RWPE2 (cell line): ENCODE data around the gene YPEL2.

Source experiments
- ATAC-seq: fragments of 200-7000 bp; cut with Tn5 transposase; 3 replicates; pipeline ENCODE4 v1.9.1; 2021; ENCODE audit warnings: low read depth
- DNase-seq: peaks from one replicate; pipeline ENCODE4 v3.0.0-alpha.2; 2020; ENCODE audit warnings: low spot score
- H3K27ac ChIP-seq: fragments of 450-650 bp; 2 replicates; pipeline ENCODE4 v1.5.1; 2017; ENCODE audit warnings: mild to moderate bottlenecking; ENCODE audit not compliant: poor library complexity, severe bottlenecking
- H3K27me3 ChIP-seq: fragments of 250-450 bp; sonication (Bioruptor Pico); 2 replicates; pipeline ENCODE4 v1.5.1; 2021; ENCODE audit warnings: mild to moderate bottlenecking, moderate library complexity; ENCODE audit not compliant: insufficient read depth, poor library complexity, severe bottlenecking
- H3K36me3 ChIP-seq: fragments of 250-450 bp; sonication (Bioruptor Pico); 2 replicates; pipeline ENCODE4 v1.5.1; 2020; ENCODE audit warnings: low read depth, mild to moderate bottlenecking, moderate library complexity
- H3K4me1 ChIP-seq: fragments of 250-450 bp; sonication (Bioruptor Pico); 2 replicates; pipeline ENCODE4 v1.5.1; 2021; ENCODE audit warnings: mild to moderate bottlenecking, moderate library complexity; ENCODE audit not compliant: insufficient read depth, poor library complexity, severe bottlenecking
- H3K4me3 ChIP-seq: fragments of 250-450 bp; sonication (Bioruptor Pico); 2 replicates; pipeline ENCODE4 v1.5.1; 2021; ENCODE audit warnings: mild to moderate bottlenecking, moderate library complexity; ENCODE audit not compliant: severe bottlenecking
- H3K9me3 ChIP-seq: fragments of 250-450 bp; sonication (Bioruptor Pico); 2 replicates; pipeline ENCODE4 v1.5.1; 2021; ENCODE audit warnings: mild to moderate bottlenecking, moderate library complexity; ENCODE audit not compliant: severe bottlenecking
- CTCF ChIP-seq: fragments of 450-650 bp; IDR thresholded peaks from one replicate; pipeline ENCODE4 v1.5.1; 2017; ENCODE audit warnings: mild to moderate bottlenecking, moderate library complexity; ENCODE audit not compliant: poor library complexity, severe bottlenecking

Gene YPEL2

GRCh38 chr17:59427425-59427921 lies 96.0 kb downstream of the YPEL2 start:
- H3K36me3 ChIP-seq = no peaks in the 10 kb centered on the region
- H3K27me3 ChIP-seq = no peaks in the 10 kb centered on the region
- no peaks in the 10 kb centered on the region for H3K9me3 ChIP-seq
- TF ChIP-seq CTCF = no peak
- H3K4me1 ChIP-seq = no peaks in the 10 kb centered on the region
- H3K27ac ChIP-seq = no peak overlapping the region
- no peak for DNase-seq
- ATAC-seq = no peak
- no peak overlapping the region for H3K4me3 ChIP-seq

- ATAC-seq (no peak), DNase-seq (no peak)
- Histone ChIP-seq H3K27ac (no peak overlapping the region), H3K4me3 (no peak overlapping the region), H3K9me3 (no peaks in the 10 kb centered on the region), H3K27me3 (no peaks in the 10 kb centered on the region), H3K4me1 (no peaks in the 10 kb centered on the region), H3K36me3 (no peaks in the 10 kb centered on the region)
- no peak for TF ChIP-seq CTCF
Measured at GRCh38 chr17:59427996-59428395, 96.5 kb downstream of the YPEL2 start.

DNA sequence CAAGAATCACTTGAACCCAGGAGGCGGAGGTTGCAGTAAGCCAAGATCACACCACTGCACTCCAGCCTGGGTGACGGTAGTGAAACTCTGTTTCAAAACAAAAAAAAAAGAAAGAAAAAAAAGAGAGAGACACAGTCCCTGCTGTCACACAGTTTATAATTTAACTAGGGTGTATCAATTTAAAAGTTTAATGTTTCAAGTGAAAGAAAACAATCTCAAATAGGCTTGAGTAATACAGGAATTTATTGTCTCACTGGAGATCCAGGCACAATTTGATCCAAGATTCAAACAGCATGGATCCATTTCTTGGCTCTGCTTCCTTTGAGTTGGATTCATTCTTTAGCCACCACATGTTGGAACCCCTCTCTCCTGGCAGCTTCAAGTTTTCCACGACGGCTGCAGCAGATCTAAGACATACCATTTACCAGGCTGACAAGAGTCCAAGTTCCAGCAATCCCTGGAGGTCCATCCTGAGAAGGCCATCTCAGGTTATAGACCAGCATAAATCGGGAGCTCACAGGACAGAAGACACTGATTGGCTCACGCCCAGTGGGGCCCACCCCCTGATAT lies 97.5 kb downstream of the YPEL2 start:
- Histone ChIP-seq H3K4me1 (no peaks in the 10 kb centered on the region), H3K27me3 (no peaks in the 10 kb centered on the region), H3K9me3 (no peaks in the 10 kb centered on the region), H3K4me3 (no peak overlapping the region), H3K27ac (no peak overlapping the region), H3K36me3 (no peaks in the 10 kb centered on the region)
- ATAC-seq (no peak), DNase-seq (no peak)
- no peak for TF ChIP-seq CTCF

DNA sequence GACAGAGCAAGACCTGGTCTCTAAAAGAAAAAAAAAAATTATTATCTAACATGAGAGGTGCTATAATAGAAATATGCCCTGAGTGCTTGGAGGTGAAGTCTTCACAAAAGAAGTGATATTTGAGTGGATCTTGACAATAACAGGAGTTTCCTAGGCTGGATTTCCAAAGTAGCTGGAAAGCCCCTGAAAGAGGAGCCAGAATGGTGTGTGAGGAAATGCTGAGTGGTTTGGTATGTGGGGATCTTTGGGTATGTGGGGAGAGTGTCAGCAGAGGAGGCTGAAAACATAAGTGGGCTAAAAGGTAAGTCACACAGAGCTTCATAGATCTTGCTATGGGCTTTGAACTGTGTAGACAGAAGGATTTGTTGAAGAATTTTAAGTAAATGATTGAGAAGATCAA lies 100.1 kb downstream of the YPEL2 start:
- no peak for DNase-seq
- Histone ChIP-seq H3K36me3 (no peaks in the 10 kb centered on the region), H3K27me3 (no peaks in the 10 kb centered on the region), H3K9me3 (no peaks in the 10 kb centered on the region), H3K4me3 (no peak overlapping the region), H3K4me1 (peaks cover 7% of the 10 kb centered on the region), H3K27ac (no peak overlapping the region)
- ATAC-seq = no peak
- no peak for TF ChIP-seq CTCF

GRCh38 chr17:59432657-59433056 lies 101.2 kb downstream of the YPEL2 start:
- H3K4me1 ChIP-seq = peaks cover 7% of the 10 kb centered on the region
- no peak for DNase-seq
- no peak overlapping the region for H3K4me3 ChIP-seq
- no peaks in the 10 kb centered on the region for H3K9me3 ChIP-seq
- H3K36me3 ChIP-seq = no peaks in the 10 kb centered on the region
- no peak overlapping the region for H3K27ac ChIP-seq
- no peak for ATAC-seq
- TF ChIP-seq CTCF = no peak
- H3K27me3 ChIP-seq = no peaks in the 10 kb centered on the region
